ENCODE measurements around the gene NIPSNAP3A.

DNA sequence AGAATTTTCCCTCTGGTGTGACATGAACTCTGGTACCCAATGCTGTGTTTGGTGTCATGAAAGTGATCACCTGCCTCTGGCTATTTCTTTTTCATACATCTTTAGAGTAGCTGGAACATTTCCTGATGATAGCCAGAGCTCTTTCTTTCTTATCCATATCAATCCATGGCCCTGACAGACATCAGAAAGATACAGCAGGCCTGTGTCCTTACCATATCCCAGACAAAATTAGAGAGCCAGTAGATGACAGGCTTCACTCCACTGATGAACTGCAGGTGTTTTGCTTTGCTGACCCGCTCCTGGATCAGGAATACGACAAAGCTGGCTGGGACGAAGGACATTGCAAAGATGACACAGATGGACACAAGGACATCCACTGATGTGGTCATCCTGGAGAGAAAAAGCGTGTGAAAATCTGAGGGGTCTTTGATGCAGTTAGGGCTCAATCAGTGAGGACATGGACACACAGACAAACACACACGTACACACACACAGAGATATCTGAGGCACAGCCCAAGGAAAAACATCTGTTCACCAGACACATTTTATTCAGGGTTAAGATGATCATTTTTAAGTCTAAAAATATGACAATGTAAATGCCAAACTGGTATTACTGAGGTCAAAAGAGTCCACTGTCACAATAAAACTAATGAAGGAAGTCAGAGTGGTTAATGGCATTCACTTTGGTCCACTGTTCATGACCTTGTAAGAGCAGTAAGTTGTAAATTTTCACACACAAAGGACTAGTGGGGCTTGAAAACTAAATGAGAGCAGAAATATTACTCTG is 50.9 kb downstream of the NIPSNAP3A start:
- TF ChIP-seq REST (IDR thresholded peaks at IDR 0.05; ENCODE audit: insufficient replicate concordance, low read depth), result no peak
- TF ChIP-seq, protein P1, sequence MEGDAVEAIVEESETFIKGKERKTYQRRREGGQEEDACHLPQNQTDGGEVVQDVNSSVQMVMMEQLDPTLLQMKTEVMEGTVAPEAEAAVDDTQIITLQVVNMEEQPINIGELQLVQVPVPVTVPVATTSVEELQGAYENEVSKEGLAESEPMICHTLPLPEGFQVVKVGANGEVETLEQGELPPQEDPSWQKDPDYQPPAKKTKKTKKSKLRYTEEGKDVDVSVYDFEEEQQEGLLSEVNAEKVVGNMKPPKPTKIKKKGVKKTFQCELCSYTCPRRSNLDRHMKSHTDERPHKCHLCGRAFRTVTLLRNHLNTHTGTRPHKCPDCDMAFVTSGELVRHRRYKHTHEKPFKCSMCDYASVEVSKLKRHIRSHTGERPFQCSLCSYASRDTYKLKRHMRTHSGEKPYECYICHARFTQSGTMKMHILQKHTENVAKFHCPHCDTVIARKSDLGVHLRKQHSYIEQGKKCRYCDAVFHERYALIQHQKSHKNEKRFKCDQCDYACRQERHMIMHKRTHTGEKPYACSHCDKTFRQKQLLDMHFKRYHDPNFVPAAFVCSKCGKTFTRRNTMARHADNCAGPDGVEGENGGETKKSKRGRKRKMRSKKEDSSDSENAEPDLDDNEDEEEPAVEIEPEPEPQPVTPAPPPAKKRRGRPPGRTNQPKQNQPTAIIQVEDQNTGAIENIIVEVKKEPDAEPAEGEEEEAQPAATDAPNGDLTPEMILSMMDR (IDR thresholded peaks at IDR 0.05; ENCODE audit: insufficient read depth, low read length), result no peak

Measured in HL-60 (cell line).